Stimulated activated CD4-positive, alpha-beta T cell treated with anti-CD3 and anti-CD28 coated beads, Interleukin-1b, Interleukin-23, amount 100 ng/mL, for 24 hours (primary cell): ENCODE measurements around the gene SURF4.

Experiments used
- DNase-seq, 4 experiments: peaks; one replicate each; pipeline ENCODE4 v3.0.0-alpha.2; 2020; ENCODE audit warnings: low read depth in 4 of 4, low spot score in 1 of 4

Gene SURF4

GRCh38 chr9:133375116-133375723, 640 bp downstream of the SURF4 start:
- no peak for DNase-seq

GRCh38 chr9:133374612-133375115, 1.2 kb downstream of the SURF4 start:
- DNase-seq, result no peak

GRCh38 chr9:133372144-133372543, 3.7 kb downstream of the SURF4 start:
- no peak for DNase-seq

GRCh38 chr9:133371261-133371711, 4.6 kb downstream of the SURF4 start:
- peak in 3 of 4 experiments; percentile 49 to 80 (median 67) for DNase-seq

GRCh38 chr9:133370685-133371084, 5.2 kb downstream of the SURF4 start:
- no peak for DNase-seq

- DNase-seq, result no peak
Observed at GRCh38 chr9:133369933-133370332, 5.9 kb downstream of the SURF4 start.

GRCh38 chr9:133369422-133369821, 6.4 kb downstream of the SURF4 start:
- no peak for DNase-seq

GRCh38 chr9:133368249-133368881, 7.5 kb downstream of the SURF4 start:
- DNase-seq, result no peak

- no peak for DNase-seq
Observed at GRCh38 chr9:133367778-133368177, 8.1 kb downstream of the SURF4 start.

GRCh38 chr9:133367221-133367620, 8.6 kb downstream of the SURF4 start:
- no peak for DNase-seq

- DNase-seq, result no peak
Observed at GRCh38 chr9:133366435-133366834, 9.4 kb downstream of the SURF4 start.

- no peak for DNase-seq
Observed at GRCh38 chr9:133362359-133363044, 13.4 kb downstream of the SURF4 start.

GRCh38 chr9:133361507-133362092, 14.3 kb downstream of the SURF4 start:
- DNase-seq, result no peak

- DNase-seq, result no peak
Observed at GRCh38 chr9:133360400-133361393, 15.2 kb downstream of the SURF4 start.

- DNase-seq, result no peak
Observed at GRCh38 chr9:133359399-133360175, 16.3 kb downstream of the SURF4 start.

GRCh38 chr9:133357656-133358055, 18.2 kb downstream of the SURF4 start:
- no peak for DNase-seq

- peak; percentile 82 to 92 (median 87) for DNase-seq
Observed at GRCh38 chr9:133356391-133357091, 19.3 kb downstream of the SURF4 start, which contains the start of the genes SURF1 and SURF2. SURF1 (minus strand) TSS chr9:133356487; CDS start chr9:133356453, 34 bp downstream. SURF2 (plus strand) TSS chr9:133356550; CDS start chr9:133356593, 43 bp downstream.

GRCh38 chr9:133355881-133356357, 19.9 kb downstream of the SURF4 start:
- no peak for DNase-seq

GRCh38 chr9:133354766-133355165, 21.1 kb downstream of the SURF4 start:
- DNase-seq, result no peak
